Fibroblast of skin of right biceps (primary cell): ENCODE results near the gene ITCH.

Experiments
- DNase-seq: peaks from one replicate; pipeline ENCODE4 v3.0.0-alpha.2; 2013

The ITCH gene

GRCh38 chr20:34535857-34536256, 172.8 kb downstream of the ITCH start:
- DNase-seq, result no peak

- DNase-seq, result peak; percentile 39
Measured at GRCh38 chr20:34536798-34537394, 173.8 kb downstream of the ITCH start.

DNA sequence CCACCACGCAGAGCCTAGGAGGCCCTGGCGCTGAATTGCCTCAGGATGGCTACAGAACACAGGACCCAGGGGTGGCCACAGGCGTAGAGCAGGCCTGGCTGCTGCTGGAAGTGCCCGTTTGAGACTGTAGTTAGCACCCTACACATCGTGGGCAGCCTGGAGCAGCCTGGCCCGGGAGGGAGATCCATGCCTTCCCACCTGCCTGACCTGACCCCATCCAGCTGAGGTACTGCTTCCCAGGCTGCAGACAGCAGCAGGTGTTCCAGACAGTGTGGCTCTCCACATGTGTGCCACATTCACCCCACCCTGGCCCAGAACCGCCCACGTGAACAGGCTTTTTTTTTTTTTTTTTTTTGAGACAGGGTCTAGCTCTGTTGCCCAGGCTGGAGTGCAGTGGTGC, 174.6 kb downstream of the ITCH start:
- no peak for DNase-seq

- peak; percentile 35 for DNase-seq
Measured at GRCh38 chr20:34538671-34539123, 175.6 kb downstream of the ITCH start.

DNA sequence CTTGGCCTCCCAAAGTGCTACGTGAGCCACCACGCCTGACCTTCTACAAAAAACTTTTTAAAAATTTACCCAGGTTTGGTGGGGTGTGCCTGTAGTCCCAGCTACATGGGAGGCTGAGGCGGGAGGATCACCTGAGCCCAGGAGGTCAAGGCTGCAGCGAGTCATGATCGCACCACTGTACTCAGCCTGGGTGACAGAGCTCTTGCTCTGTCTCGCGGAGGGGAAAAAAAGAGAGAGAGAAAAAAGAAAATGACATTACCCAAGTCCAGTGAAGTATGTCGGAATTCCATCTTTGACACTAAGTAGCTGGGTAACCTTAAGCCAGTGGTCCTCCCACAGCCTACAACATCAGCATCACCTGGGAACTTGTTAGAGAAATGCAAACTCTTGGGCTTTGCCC, 176.7 kb downstream of the ITCH start:
- DNase-seq, result no peak

- DNase-seq, result no peak
Measured at GRCh38 chr20:34540596-34541263, 177.7 kb downstream of the ITCH start.

GRCh38 chr20:34541264-34541901, 178.3 kb downstream of the ITCH start:
- no peak for DNase-seq

DNA sequence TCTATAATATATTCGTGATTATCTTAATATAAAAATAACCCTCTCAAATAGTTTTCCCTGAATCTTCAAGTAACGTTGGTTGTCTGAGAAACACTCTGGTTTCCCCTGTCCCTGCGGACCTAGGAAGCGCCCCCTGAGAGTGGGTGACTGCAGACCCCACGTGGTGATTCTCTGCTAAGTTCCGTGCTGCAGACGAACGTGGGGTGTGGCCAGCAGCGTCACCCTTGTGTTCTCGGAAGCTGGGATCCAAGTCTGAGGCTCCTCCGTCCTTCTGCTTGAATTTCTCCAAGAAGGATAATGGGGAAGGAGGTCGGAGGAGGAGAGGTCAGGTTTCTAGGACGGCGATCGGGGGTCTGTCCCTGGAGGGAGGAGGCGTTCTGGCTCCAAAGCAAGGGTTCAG, 178.8 kb downstream of the ITCH start:
- DNase-seq, result no peak

DNA sequence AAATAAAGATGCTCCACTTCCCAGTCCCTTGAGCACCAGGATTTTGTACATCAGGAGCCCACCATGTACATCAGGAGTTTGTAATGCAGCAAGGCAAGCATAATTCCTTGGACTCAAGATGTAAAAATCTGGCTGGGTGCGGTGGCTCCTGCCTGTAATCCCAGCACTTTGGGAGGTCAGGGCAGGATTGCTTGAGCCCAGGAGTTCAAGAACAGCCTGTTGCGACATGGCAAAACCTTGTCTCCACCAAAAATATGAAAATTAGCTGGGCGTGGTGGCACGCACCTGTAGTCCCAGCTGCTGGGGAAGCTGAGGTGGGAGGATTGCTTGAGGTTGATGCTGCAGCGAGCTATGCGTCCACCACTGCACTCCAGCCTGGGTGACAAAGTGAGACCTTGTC, 179.4 kb downstream of the ITCH start:
- DNase-seq, result no peak

DNA sequence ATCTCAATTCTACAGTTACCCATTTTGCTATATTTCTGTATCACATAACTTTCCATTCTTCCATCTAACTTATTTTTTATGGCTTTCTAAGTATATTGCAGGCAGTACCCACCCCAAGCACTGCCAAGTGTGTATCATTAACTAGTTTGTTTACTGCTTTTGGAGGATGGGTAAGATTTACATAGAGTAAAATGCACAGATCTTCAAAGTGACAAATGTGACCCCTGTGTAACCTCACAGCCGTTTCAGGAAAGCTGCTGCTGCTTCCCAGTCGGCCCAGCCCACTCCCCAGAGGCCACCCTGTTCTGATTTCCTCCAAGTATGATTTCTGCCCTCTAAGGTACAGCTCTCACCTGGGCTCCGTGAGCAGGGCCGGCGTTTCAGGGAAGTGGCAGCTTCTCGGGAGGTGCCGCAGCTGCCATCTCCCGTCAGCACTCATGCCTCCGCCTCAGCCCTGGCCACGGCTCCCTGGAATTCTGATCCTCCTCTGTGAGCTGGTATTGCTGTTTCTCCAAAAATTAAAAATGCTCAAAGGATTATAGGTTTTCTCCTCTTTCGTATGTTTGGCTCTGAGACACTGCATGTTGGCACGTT, 180.5 kb downstream of the ITCH start:
- DNase-seq, result no peak

GRCh38 chr20:34544109-34544796, 181.2 kb downstream of the ITCH start:
- DNase-seq, result no peak

DNA sequence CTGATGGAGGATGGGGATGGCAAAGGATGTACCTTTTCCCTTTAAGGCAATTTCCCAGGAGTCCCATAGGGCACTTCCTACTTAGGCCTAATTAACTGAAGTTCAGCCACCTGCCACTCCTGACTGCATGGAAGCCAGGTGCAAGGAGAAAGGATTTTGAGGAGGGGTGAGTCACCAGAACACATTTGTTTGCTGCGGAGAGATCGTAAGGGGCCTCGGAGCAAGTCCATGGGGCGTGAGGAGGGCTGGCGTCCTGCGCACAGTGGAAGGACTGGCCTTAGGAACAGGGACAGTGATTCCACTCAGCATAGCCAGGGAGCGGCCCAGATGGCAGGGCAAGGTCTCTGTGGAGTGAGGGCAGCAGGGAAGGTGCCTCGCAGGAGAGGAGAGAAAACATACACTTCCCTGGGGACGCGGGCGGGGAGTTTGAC, 183.7 kb downstream of the ITCH start:
- no peak for DNase-seq

GRCh38 chr20:34547844-34548613, 185.0 kb downstream of the ITCH start:
- DNase-seq, result no peak

GRCh38 chr20:34549291-34549928, 186.3 kb downstream of the ITCH start:
- DNase-seq, result no peak

GRCh38 chr20:34549929-34550305, 186.8 kb downstream of the ITCH start:
- no peak for DNase-seq

GRCh38 chr20:34552569-34552968, 189.5 kb downstream of the ITCH start:
- DNase-seq, result no peak

DNA sequence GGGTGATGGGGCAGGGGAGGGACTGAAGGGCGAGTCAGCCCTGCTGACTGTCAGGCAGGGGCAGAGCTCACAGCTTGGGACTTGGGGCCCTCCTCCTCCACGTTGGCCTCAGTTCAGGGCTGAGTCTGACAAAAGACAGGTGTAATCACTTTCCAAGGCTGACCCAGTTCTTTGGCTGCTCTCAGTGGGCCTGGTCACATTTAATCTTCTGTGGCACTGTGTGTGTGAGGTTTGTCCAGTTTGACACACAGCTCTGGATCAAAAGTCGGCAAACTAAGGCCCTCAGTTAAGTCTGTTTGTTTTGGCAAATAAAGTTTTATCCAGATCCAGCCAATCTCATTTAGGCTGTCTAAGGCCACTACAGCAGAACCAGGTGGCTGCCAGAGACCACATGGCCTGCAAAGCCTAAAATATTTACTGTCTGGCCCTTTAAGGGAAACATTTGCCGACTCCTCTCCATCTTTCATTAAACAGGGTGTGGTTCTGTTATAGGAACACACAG, 190.3 kb downstream of the ITCH start:
- DNase-seq, result no peak

GRCh38 chr20:34557936-34558319, 194.9 kb downstream of the ITCH start:
- DNase-seq, result no peak

GRCh38 chr20:34558320-34559218, 195.5 kb downstream of the ITCH start, which contains the start of gene MAP1LC3A:
Gene MAP1LC3A (plus strand): TSS chr20:34558718. CDS start chr20:34558869, 151 bp downstream.
- DNase-seq, result peak; percentile 98

GRCh38 chr20:34559311-34560140, 196.5 kb downstream of the ITCH start:
- no peak for DNase-seq
